ENCODE measurements around the gene LRRFIP1. TPM values are rescaled to one million over a fixed set of nuclear protein-coding genes. Genes with fewer than 3 reads are reported as not detected.
"Not testable (repeated sequence)": the region's sequence is repeated elsewhere in the genome, so short reads cannot be mapped to it uniquely, and the experiment has no call there.

Gene LRRFIP1
- total RNA-seq, 2 experiments from 2014 or later = 157 to 161 TPM

DNA sequence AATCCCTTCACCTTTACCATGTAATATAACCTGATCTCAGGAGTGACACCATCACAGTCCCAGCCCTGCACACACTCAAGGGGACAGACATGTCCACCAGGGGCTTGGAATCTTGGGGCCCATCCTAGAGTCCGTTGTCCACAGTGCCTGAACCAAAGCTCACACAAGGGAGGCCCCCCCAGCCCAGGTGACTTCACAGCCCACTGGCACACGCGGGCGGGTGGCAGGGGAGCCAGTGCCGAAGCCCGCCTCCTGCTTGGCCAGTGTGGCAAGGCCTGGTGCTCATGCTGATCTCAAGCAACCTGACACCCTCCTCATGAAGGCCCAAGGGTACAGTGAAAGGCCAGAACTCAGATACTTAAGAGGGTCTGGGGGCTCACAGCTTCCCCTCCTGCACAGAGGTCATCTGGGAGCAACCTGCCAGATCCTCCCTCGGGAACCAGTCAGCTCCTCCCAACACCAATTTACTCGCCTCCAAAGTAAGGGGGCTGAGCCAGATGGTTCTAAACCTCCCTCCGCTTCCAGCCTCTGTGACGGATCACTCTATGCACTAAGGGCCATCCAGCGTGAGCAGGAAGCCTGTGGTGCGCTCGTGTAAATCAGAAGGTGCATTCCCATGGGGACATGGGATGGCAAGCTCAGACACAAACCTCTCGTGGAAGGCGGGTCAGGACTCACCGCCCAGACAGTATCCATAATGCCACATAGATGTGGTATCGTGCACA is 33.6 kb upstream of the LRRFIP1 start:
- Mint-ChIP-seq H3K36me3 (ENCODE audit: low read depth) (no peaks in the 10 kb centered on the region), H3K4me1 (ENCODE audit: low read depth) (peaks cover 18% of the 10 kb centered on the region), H3K27me3 (no peaks in the 10 kb centered on the region), H3K27ac (no peak overlapping the region), H3K9me3 (no peaks in the 10 kb centered on the region), H3K4me3 (no peak overlapping the region)
- TF ChIP-seq, protein P1, sequence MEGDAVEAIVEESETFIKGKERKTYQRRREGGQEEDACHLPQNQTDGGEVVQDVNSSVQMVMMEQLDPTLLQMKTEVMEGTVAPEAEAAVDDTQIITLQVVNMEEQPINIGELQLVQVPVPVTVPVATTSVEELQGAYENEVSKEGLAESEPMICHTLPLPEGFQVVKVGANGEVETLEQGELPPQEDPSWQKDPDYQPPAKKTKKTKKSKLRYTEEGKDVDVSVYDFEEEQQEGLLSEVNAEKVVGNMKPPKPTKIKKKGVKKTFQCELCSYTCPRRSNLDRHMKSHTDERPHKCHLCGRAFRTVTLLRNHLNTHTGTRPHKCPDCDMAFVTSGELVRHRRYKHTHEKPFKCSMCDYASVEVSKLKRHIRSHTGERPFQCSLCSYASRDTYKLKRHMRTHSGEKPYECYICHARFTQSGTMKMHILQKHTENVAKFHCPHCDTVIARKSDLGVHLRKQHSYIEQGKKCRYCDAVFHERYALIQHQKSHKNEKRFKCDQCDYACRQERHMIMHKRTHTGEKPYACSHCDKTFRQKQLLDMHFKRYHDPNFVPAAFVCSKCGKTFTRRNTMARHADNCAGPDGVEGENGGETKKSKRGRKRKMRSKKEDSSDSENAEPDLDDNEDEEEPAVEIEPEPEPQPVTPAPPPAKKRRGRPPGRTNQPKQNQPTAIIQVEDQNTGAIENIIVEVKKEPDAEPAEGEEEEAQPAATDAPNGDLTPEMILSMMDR (IDR thresholded peaks at IDR 0.05) = no peak
- ATAC-seq (ENCODE audit: poor library complexity) (no peak), DNase-seq (no peak)
- Histone ChIP-seq H3K9me3 (ENCODE audit: control insufficient read depth in 1 of 2, insufficient read depth in 1 of 2, low read length in 2 of 2) (no peaks in the 10 kb centered on the region), H3K4me1 (ENCODE audit: insufficient read depth, low read length) (peaks cover 15% of the 10 kb centered on the region), H3K27ac (ENCODE audit: low read depth in 1 of 2, low read length in 2 of 2) (no peak overlapping the region), H3K4me3 (ENCODE audit: low read length) (no peak overlapping the region), H3K27me3 (ENCODE audit: control insufficient read depth in 1 of 2, insufficient read depth in 2 of 2, low read length in 2 of 2) (no peaks in the 10 kb centered on the region), H3K36me3 (ENCODE audit: insufficient read depth, low read length) (no peaks in the 10 kb centered on the region)
- POLR2A ChIA-PET = no interaction called here
- CTCF ChIA-PET = no interaction called here
- intact Hi-C loops (cut with DNase I, micrococcal nuclease) = no loop called here

DNA sequence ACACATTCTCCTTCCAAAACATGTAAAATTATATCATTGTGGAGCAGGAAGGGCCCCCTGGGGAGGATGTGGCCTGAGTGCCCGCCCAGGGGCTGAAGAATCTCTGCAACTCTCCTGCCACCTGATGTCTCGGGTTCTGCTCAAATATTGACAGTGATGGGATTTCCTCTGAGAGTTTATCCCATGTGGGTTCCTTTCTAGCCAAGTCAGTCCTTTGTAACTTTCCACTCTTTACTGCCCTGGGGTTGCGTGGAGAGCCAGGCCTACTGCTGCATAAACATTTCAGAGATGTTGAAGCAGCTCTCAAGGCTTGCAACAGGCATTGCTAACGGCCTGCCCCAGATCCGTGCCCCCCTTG is 32.9 kb upstream of the LRRFIP1 start:
- TF ChIP-seq, protein P1 (IDR thresholded peaks at IDR 0.05) = no peak
- H3K4me3 Mint-ChIP-seq = no peak overlapping the region
- no peak overlapping the region for H3K4me3 ChIP-seq (ENCODE audit: low read length)
- intact Hi-C loops (cut with DNase I, micrococcal nuclease) = no loop called here
- H3K4me1 ChIP-seq (ENCODE audit: insufficient read depth, low read length) = peaks cover 15% of the 10 kb centered on the region
- no peaks in the 10 kb centered on the region for H3K9me3 Mint-ChIP-seq
- no peaks in the 10 kb centered on the region for H3K27me3 Mint-ChIP-seq
- ATAC-seq (ENCODE audit: poor library complexity) = no peak
- no peaks in the 10 kb centered on the region for H3K36me3 Mint-ChIP-seq (ENCODE audit: low read depth)
- POLR2A ChIA-PET = no interaction called here
- H3K27me3 ChIP-seq (ENCODE audit: control insufficient read depth in 1 of 2, insufficient read depth in 2 of 2, low read length in 2 of 2) = no peaks in the 10 kb centered on the region
- CTCF ChIA-PET = no interaction called here
- no peaks in the 10 kb centered on the region for H3K9me3 ChIP-seq (ENCODE audit: control insufficient read depth in 1 of 2, insufficient read depth in 1 of 2, low read length in 2 of 2)
- H3K27ac Mint-ChIP-seq = no peak overlapping the region
- H3K36me3 ChIP-seq (ENCODE audit: insufficient read depth, low read length) = no peaks in the 10 kb centered on the region
- no peak overlapping the region for H3K27ac ChIP-seq (ENCODE audit: low read depth in 1 of 2, low read length in 2 of 2)
- peaks cover 19% of the 10 kb centered on the region for H3K4me1 Mint-ChIP-seq (ENCODE audit: low read depth)
- DNase-seq = no peak

DNA sequence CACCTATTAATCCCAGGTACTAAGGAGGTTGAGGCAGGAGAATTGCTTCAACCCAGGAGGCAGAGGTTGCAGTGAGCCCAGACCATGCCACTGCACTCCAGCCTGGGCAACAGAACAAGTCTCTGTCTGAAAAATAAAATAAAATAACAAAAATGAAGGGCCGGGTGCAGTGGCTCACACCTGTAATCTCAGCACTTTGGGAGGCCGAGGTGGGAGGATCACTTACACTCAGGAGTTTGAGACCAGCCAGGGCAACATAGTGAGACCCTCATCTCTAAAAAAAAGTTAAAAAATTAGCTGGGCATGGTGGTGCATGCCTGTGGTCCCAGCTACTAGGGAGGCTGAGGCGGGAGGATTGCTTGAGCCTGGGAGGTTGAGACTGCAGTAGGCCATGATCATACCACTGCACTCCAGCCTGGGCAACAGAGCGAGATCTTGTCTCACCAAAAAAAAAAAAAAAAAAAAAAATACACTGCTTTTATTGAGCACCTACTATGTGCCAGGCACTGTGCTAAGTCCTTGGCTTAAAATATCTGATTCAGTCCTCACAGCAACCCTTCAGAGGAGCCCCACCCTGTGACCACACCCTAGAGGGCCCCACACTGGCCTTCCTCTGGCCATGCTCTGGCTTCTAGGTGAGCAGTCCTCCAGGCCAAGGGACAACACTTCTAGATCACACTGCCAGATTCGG is 31.4 kb upstream of the LRRFIP1 start:
- H3K36me3 Mint-ChIP-seq (ENCODE audit: low read depth); ATAC-seq (ENCODE audit: poor library complexity); H3K27me3 ChIP-seq (ENCODE audit: control insufficient read depth in 1 of 2, insufficient read depth in 2 of 2, low read length in 2 of 2); H3K36me3 ChIP-seq (ENCODE audit: insufficient read depth, low read length); H3K27me3 Mint-ChIP-seq; H3K4me3 ChIP-seq (ENCODE audit: low read length); H3K4me3 Mint-ChIP-seq; CTCF ChIA-PET; H3K27ac ChIP-seq (ENCODE audit: low read depth in 1 of 2, low read length in 2 of 2); intact Hi-C loops (cut with DNase I, micrococcal nuclease); H3K27ac Mint-ChIP-seq; H3K9me3 ChIP-seq (ENCODE audit: control insufficient read depth in 1 of 2, insufficient read depth in 1 of 2, low read length in 2 of 2); H3K9me3 Mint-ChIP-seq; DNase-seq; POLR2A ChIA-PET: not testable (repeated sequence)
- peaks cover 12% of the 10 kb centered on the region for H3K4me1 ChIP-seq (ENCODE audit: insufficient read depth, low read length)
- peaks cover 14% of the 10 kb centered on the region for H3K4me1 Mint-ChIP-seq (ENCODE audit: low read depth)

Data from CD4-positive, alpha-beta T cell (primary cell).